ENCODE measurements around the gene FZD1. TPM values are rescaled to one million over a fixed set of nuclear protein-coding genes. Genes with fewer than 3 reads are reported as not detected.

Gene FZD1
- total RNA-seq, 1 donor from 2014 or later, result 5.1 TPM

DNA sequence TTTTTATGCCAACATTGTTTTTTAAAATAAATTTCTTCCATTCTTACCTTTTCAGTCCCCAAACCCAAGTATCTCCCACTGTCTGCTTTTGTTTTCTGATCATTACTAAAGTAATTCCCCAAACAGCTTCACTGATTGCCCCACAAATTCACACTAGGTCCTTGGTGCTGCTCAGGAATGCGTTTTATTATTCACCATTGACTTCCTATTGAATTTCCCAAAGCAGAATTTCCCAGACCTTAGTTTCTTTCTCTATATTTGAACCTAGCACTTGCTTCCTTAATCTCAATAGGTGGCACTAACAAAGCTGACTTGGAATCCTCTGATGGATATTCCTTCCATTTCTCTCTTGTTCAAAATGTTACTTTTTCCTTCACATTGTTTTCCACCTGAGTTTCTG lies 52.2 kb downstream of the FZD1 start:
- Histone ChIP-seq H3K27me3 (no peaks in the 10 kb centered on the region), H4K20me1 (ENCODE audit: low read depth) (no peaks in the 10 kb centered on the region), H2AFZ (replicated peaks) (no peak overlapping the region), H3K36me3 (no peaks in the 10 kb centered on the region), H3K4me3 (no peak overlapping the region), H3K79me2 (ENCODE audit: low read depth) (no peaks in the 10 kb centered on the region), H3K9ac (no peak overlapping the region), H3K27ac (no peak overlapping the region), H3K4me2 (no peak overlapping the region), H3F3A (ENCODE audit: low read depth) (no peaks in the 10 kb centered on the region), H3K4me1 (no peaks in the 10 kb centered on the region), H3K9me3 (ENCODE audit: low read depth) (no peaks in the 10 kb centered on the region)
- TF ChIP-seq EZH2phosphoT487 (IDR thresholded peaks at IDR 0.05) (no peak), EZH2 (IDR thresholded peaks at IDR 0.05) (no peak)
- TF ChIP-seq, protein P1, sequence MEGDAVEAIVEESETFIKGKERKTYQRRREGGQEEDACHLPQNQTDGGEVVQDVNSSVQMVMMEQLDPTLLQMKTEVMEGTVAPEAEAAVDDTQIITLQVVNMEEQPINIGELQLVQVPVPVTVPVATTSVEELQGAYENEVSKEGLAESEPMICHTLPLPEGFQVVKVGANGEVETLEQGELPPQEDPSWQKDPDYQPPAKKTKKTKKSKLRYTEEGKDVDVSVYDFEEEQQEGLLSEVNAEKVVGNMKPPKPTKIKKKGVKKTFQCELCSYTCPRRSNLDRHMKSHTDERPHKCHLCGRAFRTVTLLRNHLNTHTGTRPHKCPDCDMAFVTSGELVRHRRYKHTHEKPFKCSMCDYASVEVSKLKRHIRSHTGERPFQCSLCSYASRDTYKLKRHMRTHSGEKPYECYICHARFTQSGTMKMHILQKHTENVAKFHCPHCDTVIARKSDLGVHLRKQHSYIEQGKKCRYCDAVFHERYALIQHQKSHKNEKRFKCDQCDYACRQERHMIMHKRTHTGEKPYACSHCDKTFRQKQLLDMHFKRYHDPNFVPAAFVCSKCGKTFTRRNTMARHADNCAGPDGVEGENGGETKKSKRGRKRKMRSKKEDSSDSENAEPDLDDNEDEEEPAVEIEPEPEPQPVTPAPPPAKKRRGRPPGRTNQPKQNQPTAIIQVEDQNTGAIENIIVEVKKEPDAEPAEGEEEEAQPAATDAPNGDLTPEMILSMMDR (IDR thresholded peaks at IDR 0.05), result no peak
- H3K36me3 Mint-ChIP-seq, result no peaks in the 10 kb centered on the region
- no peaks in the 10 kb centered on the region for H3K27me3 Mint-ChIP-seq (ENCODE audit: insufficient read depth, low read depth)
- peaks cover 2% of the 10 kb centered on the region for H3K9me3 Mint-ChIP-seq
- no peak overlapping the region for H3K27ac Mint-ChIP-seq
- no peak overlapping the region for H3K4me3 Mint-ChIP-seq
- no peak for DNase-seq (ENCODE audit: low spot score)
- peaks cover 2% of the 10 kb centered on the region for H3K4me1 Mint-ChIP-seq

DNA sequence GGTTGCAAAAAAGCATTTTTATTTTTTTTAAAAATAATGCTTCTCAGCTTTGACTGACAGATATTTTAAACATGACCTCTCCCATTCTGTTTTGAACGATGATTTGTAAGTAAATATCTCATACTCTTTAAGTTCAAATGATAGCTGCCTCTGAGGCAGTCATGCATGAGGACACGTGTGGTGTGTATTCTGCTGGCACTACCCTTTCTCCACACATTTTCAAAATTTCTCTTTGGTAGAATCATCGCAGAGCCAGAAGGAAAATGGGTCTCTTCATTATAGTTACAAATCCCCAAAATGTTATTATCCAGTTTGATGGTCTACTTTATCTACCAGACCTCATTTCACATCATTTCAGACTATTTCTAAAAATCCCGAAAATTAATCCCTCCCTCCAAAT lies 55.1 kb downstream of the FZD1 start:
- Mint-ChIP-seq H3K27ac (no peak overlapping the region), H3K36me3 (no peaks in the 10 kb centered on the region), H3K4me3 (no peak overlapping the region), H3K27me3 (ENCODE audit: insufficient read depth, low read depth) (no peaks in the 10 kb centered on the region), H3K4me1 (peaks cover 2% of the 10 kb centered on the region), H3K9me3 (peaks cover 2% of the 10 kb centered on the region)
- no peak overlapping the region for H3K4me2 ChIP-seq
- DNase-seq (ENCODE audit: low spot score), result no peak
- H3K9me3 ChIP-seq (ENCODE audit: low read depth), result no peaks in the 10 kb centered on the region
- no peak overlapping the region for H3K9ac ChIP-seq
- no peaks in the 10 kb centered on the region for H3F3A ChIP-seq (ENCODE audit: low read depth)
- H3K79me2 ChIP-seq (ENCODE audit: low read depth), result no peaks in the 10 kb centered on the region
- no peaks in the 10 kb centered on the region for H4K20me1 ChIP-seq (ENCODE audit: low read depth)
- H3K4me3 ChIP-seq, result no peak overlapping the region
- no peaks in the 10 kb centered on the region for H3K36me3 ChIP-seq
- TF ChIP-seq, protein P1 (IDR thresholded peaks at IDR 0.05), result no peak
- TF ChIP-seq EZH2 (IDR thresholded peaks at IDR 0.05) (no peak), EZH2phosphoT487 (IDR thresholded peaks at IDR 0.05) (no peak)
- H3K27ac ChIP-seq, result no peak overlapping the region
- H3K27me3 ChIP-seq, result no peaks in the 10 kb centered on the region
- H3K4me1 ChIP-seq, result no peaks in the 10 kb centered on the region
- H2AFZ ChIP-seq (replicated peaks), result no peak overlapping the region

DNA sequence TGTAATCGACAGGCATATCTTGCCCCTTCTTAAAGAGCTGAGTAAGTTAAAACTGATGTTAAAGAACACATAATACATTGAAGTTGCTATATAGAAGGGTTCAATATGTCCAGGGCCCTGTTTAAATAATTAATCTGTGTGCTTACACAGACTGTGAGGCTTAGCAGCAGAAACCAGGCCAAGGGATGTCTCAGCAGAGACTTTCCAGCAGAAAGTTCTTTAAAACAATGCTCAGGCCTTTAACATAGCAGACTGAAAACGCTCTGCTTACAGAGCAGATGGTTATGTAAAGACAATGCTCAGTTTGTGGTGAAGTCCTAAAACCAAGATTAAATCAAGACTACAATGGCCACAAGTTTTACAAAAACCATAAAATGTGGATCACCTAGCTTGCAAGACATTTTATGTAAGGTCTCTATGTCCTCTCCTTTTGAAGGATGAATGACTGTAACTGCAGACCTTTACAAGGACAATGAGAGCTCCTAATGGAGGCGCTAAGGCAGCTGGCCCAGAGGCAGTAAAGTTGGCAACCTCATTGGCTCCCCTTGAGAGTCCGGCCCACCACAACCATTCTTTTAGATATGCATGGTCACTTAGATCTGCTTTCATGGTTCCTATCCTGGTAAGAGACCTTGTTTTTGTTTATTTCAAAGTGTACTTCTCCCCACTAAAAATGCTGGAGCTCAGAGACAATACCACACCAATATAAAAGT lies 56.3 kb downstream of the FZD1 start:
- Histone ChIP-seq H3F3A (ENCODE audit: low read depth) (no peaks in the 10 kb centered on the region), H3K27ac (no peak overlapping the region), H3K4me3 (no peak overlapping the region), H3K27me3 (no peaks in the 10 kb centered on the region), H3K4me2 (no peak overlapping the region), H3K36me3 (no peaks in the 10 kb centered on the region), H3K9me3 (ENCODE audit: low read depth) (no peaks in the 10 kb centered on the region), H2AFZ (replicated peaks) (peak overlapping the region; percentile 34), H3K9ac (no peak overlapping the region), H3K4me1 (peaks cover 3% of the 10 kb centered on the region), H4K20me1 (ENCODE audit: low read depth) (no peaks in the 10 kb centered on the region), H3K79me2 (ENCODE audit: low read depth) (no peaks in the 10 kb centered on the region)
- TF ChIP-seq, protein P1 (IDR thresholded peaks at IDR 0.05), result no peak
- TF ChIP-seq EZH2phosphoT487 (IDR thresholded peaks at IDR 0.05) (no peak), EZH2 (IDR thresholded peaks at IDR 0.05) (no peak)
- Mint-ChIP-seq H3K9me3 (no peaks in the 10 kb centered on the region), H3K36me3 (no peaks in the 10 kb centered on the region), H3K27me3 (ENCODE audit: insufficient read depth, low read depth) (peaks cover 3% of the 10 kb centered on the region), H3K4me1 (peaks cover 9% of the 10 kb centered on the region), H3K4me3 (no peak overlapping the region), H3K27ac (no peak overlapping the region)
- DNase-seq (ENCODE audit: low spot score), result no peak

Data from neural progenitor cell (in vitro differentiated cells).